HepG2 (cell line): ENCODE measurements around the gene UBXN2A. TPM values are rescaled to one million over a fixed set of nuclear protein-coding genes. Genes with fewer than 3 reads are reported as not detected.
A peak's percentile ranks its signal among the peaks of the same experiment; 100 is the strongest.

ENCODE experiments used
- ATF2 ChIP-seq: sonication (generic); formaldehyde crosslinking; IDR thresholded peaks from 2 replicates; pipeline ENCODE4 v1.4.0; 2020; ENCODE audit warnings: missing genetic modification reagents
- CBX5 ChIP-seq: sonication (generic); formaldehyde crosslinking; IDR thresholded peaks from 2 replicates; pipeline ENCODE4 v1.4.0; 2020; ENCODE audit warnings: missing genetic modification reagents, borderline replicate concordance
- FOXA1 ChIP-seq, 2 experiments: fragments of 450-650 bp in 1 of 2; sonication (generic) in 1 of 2; formaldehyde crosslinking in 1 of 2; IDR thresholded peaks; 2 replicates each; pipeline versions ENCODE4 v1.4.0 to v1.6.1; 2016 to 2020; ENCODE audit warnings: missing genetic modification reagents in 1 of 2
- FOXA3 ChIP-seq: IDR thresholded peaks from 2 replicates; pipeline ENCODE4 v1.6.1; 2016; ENCODE audit warnings: missing genetic modification reagents, missing compliant biosample characterization
- FOXO1 ChIP-seq: sonication (generic); formaldehyde crosslinking; IDR thresholded peaks from 2 replicates; pipeline ENCODE4 v1.4.0; 2020; ENCODE audit warnings: missing genetic modification reagents
- GATAD1 ChIP-seq: IDR thresholded peaks from 2 replicates; pipeline ENCODE4 v1.6.1; 2016; ENCODE audit warnings: missing genetic modification reagents, missing compliant biosample characterization
- HHEX ChIP-seq: IDR thresholded peaks from 2 replicates; pipeline ENCODE4 v1.6.1; 2016; ENCODE audit warnings: control low read depth
- PHF21A ChIP-seq: sonication (generic); formaldehyde crosslinking; IDR thresholded peaks from 2 replicates; pipeline ENCODE4 v1.5.0; 2020; ENCODE audit warnings: mild to moderate bottlenecking, missing genetic modification reagents
- RELA ChIP-seq: sonication (generic); formaldehyde crosslinking; IDR thresholded peaks from 2 replicates; pipeline ENCODE4 v1.4.0; 2020; ENCODE audit warnings: missing genetic modification reagents
- SNRNP70 ChIP-seq: fragments of 200-400 bp; formaldehyde crosslinking; IDR thresholded peaks from 2 replicates; pipeline ENCODE4 v1.6.1; 2017; ENCODE audit warnings: mild to moderate bottlenecking, low read depth, low read length, moderate library complexity
- ZBTB20 ChIP-seq: sonication (generic); formaldehyde crosslinking; IDR thresholded peaks from 2 replicates; pipeline ENCODE4 v1.8.1; 2023; ENCODE audit warnings: missing genetic modification reagents, low read depth, mild to moderate bottlenecking, borderline replicate concordance
- ZBTB25 ChIP-seq: IDR thresholded peaks from 2 replicates; pipeline ENCODE4 v1.6.1; 2018; ENCODE audit warnings: missing genetic modification reagents
- ZBTB7A ChIP-seq: sonication (generic); formaldehyde crosslinking; IDR thresholded peaks from 2 replicates; pipeline ENCODE4 v1.8.0; 2022; ENCODE audit warnings: mild to moderate bottlenecking, missing genetic modification reagents
- ZBTB7B ChIP-seq: sonication (generic); formaldehyde crosslinking; IDR thresholded peaks from 2 replicates; pipeline ENCODE4 v1.4.0; 2020; ENCODE audit warnings: missing genetic modification reagents
- ZFYVE20 ChIP-seq: sonication (generic); formaldehyde crosslinking; IDR thresholded peaks from 2 replicates; pipeline ENCODE4 v1.8.0; 2023; ENCODE audit warnings: low read depth, mild to moderate bottlenecking, moderate library complexity, missing genetic modification reagents, borderline replicate concordance
- ZMAT3 ChIP-seq: sonication (generic); formaldehyde crosslinking; conservative IDR thresholded peaks from 2 replicates; pipeline ENCODE4 v1.7.0; 2021; ENCODE audit warnings: missing genetic modification reagents
- ZNF138 ChIP-seq: sonication (generic); formaldehyde crosslinking; IDR thresholded peaks from 2 replicates; pipeline ENCODE4 v1.5.0; 2020; ENCODE audit warnings: mild to moderate bottlenecking, low read depth, missing genetic modification reagents
- ZNF180 ChIP-seq: sonication (generic); formaldehyde crosslinking; IDR thresholded peaks from 2 replicates; pipeline ENCODE4 v1.4.0; 2020; ENCODE audit warnings: low read depth, missing genetic modification reagents, borderline replicate concordance
- ZNF431 ChIP-seq: sonication (generic); formaldehyde crosslinking; IDR thresholded peaks from 2 replicates; pipeline ENCODE4 v1.9.0; 2022; ENCODE audit warnings: missing genetic modification reagents, low read depth, mild to moderate bottlenecking, borderline replicate concordance
- ZNF546 ChIP-seq: sonication (generic); formaldehyde crosslinking; conservative IDR thresholded peaks from 2 replicates; pipeline ENCODE4 v1.8.1; 2023; ENCODE audit warnings: mild to moderate bottlenecking, missing genetic modification reagents
- ZNF564 ChIP-seq: sonication (generic); formaldehyde crosslinking; IDR thresholded peaks from 2 replicates; pipeline ENCODE4 v1.8.1; 2023; ENCODE audit warnings: mild to moderate bottlenecking, missing genetic modification reagents
- ZNF709 ChIP-seq: sonication (generic); formaldehyde crosslinking; IDR thresholded peaks from 2 replicates; pipeline ENCODE4 v1.5.0; 2020; ENCODE audit warnings: mild to moderate bottlenecking, missing genetic modification reagents
- polyA plus RNA-seq, 8 experiments: library from polyadenylated mRNA; depleted of rRNA in 3 of 8; stranded (reverse) in 7 of 8; unstranded in 1 of 8; fragments of >200 nt; fragmentation: Illumina TruSeq in 4 of 8; extraction: Trizol in 4 of 8; gene quantifications; 2 replicates each; pipeline versions ENCODE4 v1.2.1 to v1.2.3, GENCODE V29; 2011 to 2016; ENCODE audit warnings: low read depth in 4 of 8, missing spikeins in 1 of 8, mixed read lengths in 1 of 8; ENCODE audit not compliant: insufficient read depth in 1 of 8
- total RNA-seq, 5 experiments: library from RNA; depleted of rRNA; stranded (reverse); fragments of >200 nt; fragmentation: Illumina TruSeq; extraction: Trizol; gene quantifications; 2 replicates each; pipeline ENCODE4 v1.2.3, GENCODE V29; 2016; ENCODE audit warnings: low read depth in 1 of 5
- TF ChIP-seq, protein P1 (sequence below): sonication (generic); formaldehyde crosslinking; IDR thresholded peaks from 2 replicates; pipeline ENCODE4 v1.4.0; 2020; ENCODE audit warnings: missing genetic modification reagents
- TF ChIP-seq, protein P2 (sequence below): sonication (generic); formaldehyde crosslinking; conservative IDR thresholded peaks from 2 replicates; pipeline ENCODE4 v1.4.0; 2020; ENCODE audit warnings: missing genetic modification reagents

UBXN2A gene
- total and polyA plus RNA-seq, 2 of the 13 experiments (the other 11 are each of a cell fraction or from before 2014, with no cell fraction given): 8.3 to 20.9 TPM

- TF ChIP-seq ATF2: peak; percentile 72; the same call in 1 of the 2 replicates
- TF ChIP-seq, protein P1, sequence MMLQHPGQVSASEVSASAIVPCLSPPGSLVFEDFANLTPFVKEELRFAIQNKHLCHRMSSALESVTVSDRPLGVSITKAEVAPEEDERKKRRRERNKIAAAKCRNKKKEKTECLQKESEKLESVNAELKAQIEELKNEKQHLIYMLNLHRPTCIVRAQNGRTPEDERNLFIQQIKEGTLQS (CRISPR knock-in tag): peak; percentile 72; the same call in 1 of the 2 replicates
- TF ChIP-seq ZFYVE20 (CRISPR knock-in tag): no peak
- TF ChIP-seq FOXA1 (IDR thresholded peaks at IDR 0.05): peak; percentile 77
- peak; percentile 78 for TF ChIP-seq FOXA1 (CRISPR knock-in tag; IDR thresholded peaks at IDR 0.05)
- no peak; the same call in 1 of the 2 replicates for TF ChIP-seq ZNF138 (CRISPR knock-in tag)
- no peak; the same call in 1 of the 2 replicates for TF ChIP-seq HHEX (CRISPR knock-in tag)
- TF ChIP-seq ZBTB7B (CRISPR knock-in tag): no peak; the same call in 1 of the 2 replicates
- TF ChIP-seq PHF21A: peak; percentile 92
- TF ChIP-seq ZNF709 (CRISPR knock-in tag): no peak
- no peak for TF ChIP-seq ZNF564
- TF ChIP-seq ZBTB7A (CRISPR knock-in tag): no peak
- TF ChIP-seq ZNF546 (CRISPR knock-in tag): no peak
- no peak; the same call in 1 of the 2 replicates for TF ChIP-seq CBX5
- peak; percentile 23; the same call in 1 of the 2 replicates for TF ChIP-seq FOXO1 (CRISPR knock-in tag)
- TF ChIP-seq ZMAT3 (CRISPR knock-in tag): peak; percentile 65; the same call in 1 of the 2 replicates
- TF ChIP-seq GATAD1 (CRISPR knock-in tag): peak; percentile 12; the same call in 1 of the 2 replicates
- TF ChIP-seq ZNF180 (CRISPR knock-in tag): peak; percentile 68; the same call in 1 of the 2 replicates
- TF ChIP-seq RELA: no peak
- TF ChIP-seq FOXA3: peak; percentile 95
- TF ChIP-seq ZBTB25: no peak; the same call in 1 of the 2 replicates
- no peak for TF ChIP-seq SNRNP70
- TF ChIP-seq, protein P2, sequence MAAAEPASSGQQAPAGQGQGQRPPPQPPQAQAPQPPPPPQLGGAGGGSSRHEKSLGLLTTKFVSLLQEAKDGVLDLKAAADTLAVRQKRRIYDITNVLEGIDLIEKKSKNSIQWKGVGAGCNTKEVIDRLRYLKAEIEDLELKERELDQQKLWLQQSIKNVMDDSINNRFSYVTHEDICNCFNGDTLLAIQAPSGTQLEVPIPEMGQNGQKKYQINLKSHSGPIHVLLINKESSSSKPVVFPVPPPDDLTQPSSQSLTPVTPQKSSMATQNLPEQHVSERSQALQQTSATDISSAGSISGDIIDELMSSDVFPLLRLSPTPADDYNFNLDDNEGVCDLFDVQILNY (CRISPR knock-in tag): no peak
- TF ChIP-seq ZBTB20 (CRISPR knock-in tag): no peak
- TF ChIP-seq ZNF431 (CRISPR knock-in tag): peak; percentile 58; the same call in 1 of the 2 replicates
Measured at GRCh38 chr2:24015562-24016375, 75.5 kb downstream of the UBXN2A start (continued).
